GM21528 (cell line): ENCODE measurements around the gene PREX1.

ENCODE experiments used
- ATAC-seq: cut with Tn5 transposase; IDR thresholded peaks from one replicate; pipeline ENCODE4 v1.9.1; 2021; ENCODE audit warnings: mild to moderate bottlenecking, moderate library complexity; ENCODE audit not compliant: unreplicated experiment, low FRiP score

The PREX1 gene

DNA sequence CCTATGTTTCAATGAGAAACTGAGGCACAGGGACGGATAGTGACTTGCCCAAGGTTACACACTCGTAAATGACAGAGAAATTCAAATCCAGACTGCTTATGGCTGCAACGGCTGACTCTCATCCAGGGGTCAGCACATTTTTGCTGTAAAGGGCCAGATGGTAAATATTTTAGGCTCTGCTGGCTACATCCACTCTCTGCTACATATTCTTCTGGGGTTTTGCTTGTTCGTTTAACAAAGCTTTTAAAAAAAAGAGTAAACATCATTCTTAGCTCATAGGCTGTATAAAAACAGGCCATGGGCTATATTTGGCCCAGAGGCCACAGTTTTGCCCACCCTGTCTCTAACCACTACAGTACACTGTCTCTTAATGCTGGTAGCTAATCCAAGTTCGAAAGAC, 103.4 kb downstream of the PREX1 start:
- no peak for ATAC-seq

GRCh38 chr20:48723308-48724264, 104.2 kb downstream of the PREX1 start:
- ATAC-seq, result no peak

DNA sequence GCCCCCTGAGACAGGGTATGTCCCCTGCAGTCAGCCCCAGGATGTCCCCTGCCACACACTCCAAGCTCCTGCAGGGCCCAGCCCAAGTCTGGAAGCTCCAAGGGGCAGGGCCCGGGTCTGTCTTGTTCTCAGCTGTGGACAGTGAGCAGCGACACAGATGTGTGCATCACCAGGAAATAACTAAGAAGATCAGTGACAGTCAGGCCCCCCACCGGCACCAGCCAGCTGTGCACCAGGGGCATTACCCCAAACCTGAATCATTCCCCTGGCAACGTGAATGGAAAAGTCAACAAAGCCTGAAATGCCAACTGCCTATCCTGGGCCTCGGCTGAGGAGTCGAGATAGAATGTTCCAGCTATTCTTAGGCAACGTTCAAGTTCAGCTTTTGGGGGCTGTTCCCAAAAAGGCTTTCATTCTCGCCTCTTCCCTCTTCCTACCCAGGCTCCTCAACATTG, 105.0 kb downstream of the PREX1 start:
- ATAC-seq, result no peak

- ATAC-seq, result no peak
These were observed 105.6 kb downstream of the PREX1 start for GRCh38 chr20:48722002-48722731.

GRCh38 chr20:48721324-48722001, 106.3 kb downstream of the PREX1 start:
- no peak for ATAC-seq

- ATAC-seq, result no peak
These were observed 107.4 kb downstream of the PREX1 start for GRCh38 chr20:48720256-48720985.

- ATAC-seq, result no peak
These were observed 108.1 kb downstream of the PREX1 start for GRCh38 chr20:48719598-48720255.

DNA sequence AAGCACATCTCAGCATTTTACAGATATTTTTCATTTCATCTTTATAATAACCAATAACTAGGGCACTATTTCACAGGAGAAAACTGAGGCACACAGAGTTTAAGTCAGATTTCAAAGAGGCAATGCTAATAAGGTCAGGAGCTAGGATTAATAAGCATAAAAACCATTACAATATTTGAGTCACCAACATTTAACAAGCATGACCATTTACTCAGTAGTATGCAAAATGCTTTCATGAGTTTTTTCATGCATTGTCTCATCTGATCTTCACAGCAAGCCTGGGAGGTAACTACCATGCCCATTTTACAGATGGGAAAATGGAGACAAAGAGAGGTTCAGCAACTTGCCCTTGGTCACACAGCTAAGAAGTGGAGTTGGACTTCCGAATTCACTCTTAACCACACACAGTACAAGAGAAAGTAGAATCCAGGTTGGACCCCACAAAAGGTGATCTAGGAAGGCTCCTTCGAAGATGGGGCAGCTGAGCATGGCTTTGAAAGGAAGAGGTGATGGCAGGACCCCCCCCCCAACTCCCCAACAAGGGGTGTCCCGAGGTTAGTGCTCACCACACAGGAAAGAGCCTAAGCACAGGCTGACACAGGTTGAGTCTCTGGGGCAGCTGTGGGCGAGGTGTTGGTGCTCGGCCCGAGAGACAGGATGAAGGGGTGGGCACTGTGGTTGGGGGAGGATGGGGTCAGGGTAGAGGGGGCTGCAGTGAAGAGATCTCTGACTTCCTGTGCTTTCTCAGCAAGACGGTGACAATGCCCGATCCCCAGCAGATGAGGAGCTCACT, 108.8 kb downstream of the PREX1 start:
- ATAC-seq, result no peak

DNA sequence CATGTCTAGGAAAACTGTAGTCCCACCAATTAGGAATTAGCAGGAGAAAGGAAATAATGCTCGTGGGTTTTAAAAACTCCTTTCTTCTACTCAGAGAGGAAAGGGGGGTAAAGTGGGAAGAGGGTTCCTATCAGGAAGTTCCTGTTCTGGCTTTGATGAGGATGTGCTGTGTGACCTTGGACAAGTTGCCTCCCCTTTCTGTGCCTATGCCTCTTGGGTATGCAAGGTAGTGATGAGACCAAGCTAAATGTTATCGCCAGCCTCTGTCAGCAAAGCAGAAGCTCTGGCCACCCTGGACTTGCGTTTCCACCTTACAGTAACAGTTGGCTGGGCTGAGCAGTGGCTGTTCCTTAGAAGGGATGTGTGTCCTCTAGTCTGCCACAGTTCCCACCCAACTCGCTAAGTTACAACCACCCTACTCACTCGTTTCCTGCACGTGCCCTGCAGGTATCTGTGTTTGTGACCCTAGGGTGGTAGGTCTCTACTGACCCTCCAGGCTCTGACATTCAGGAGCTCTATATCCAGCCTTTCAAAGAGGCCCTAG, 110.0 kb downstream of the PREX1 start:
- no peak for ATAC-seq

DNA sequence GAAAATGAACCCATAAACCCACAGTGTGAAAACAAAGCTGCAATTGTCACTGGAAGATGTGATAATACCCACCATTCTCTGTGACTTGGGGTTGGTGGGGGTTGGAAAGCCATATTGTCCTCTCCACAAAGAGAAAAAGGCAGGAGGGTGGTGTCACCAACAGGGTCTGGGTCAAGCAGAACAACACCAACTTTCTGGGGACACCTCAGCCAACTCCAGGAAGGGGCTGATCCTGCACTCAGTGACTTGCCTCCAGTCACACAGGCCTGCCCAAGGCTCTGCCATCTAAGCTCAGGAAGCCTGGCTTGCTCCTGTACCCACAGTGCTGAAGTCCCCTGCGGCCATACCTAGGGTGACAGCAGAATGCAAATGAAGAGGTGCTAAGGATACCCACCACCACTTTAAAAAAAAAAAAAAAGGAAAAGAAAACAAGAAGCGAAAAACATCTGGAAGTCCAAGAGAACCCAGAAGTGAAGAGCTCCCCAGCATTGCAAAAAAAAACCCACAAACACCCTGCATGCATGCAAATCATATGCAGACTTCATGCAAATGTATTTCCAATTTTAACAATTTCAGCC, 110.6 kb downstream of the PREX1 start:
- peak; percentile 47 for ATAC-seq

- no peak for ATAC-seq
These were observed 111.3 kb downstream of the PREX1 start for GRCh38 chr20:48716541-48716940.

- no peak for ATAC-seq
These were observed 111.7 kb downstream of the PREX1 start for GRCh38 chr20:48716086-48716485.

GRCh38 chr20:48714764-48715163, 113.0 kb downstream of the PREX1 start:
- ATAC-seq, result no peak

DNA sequence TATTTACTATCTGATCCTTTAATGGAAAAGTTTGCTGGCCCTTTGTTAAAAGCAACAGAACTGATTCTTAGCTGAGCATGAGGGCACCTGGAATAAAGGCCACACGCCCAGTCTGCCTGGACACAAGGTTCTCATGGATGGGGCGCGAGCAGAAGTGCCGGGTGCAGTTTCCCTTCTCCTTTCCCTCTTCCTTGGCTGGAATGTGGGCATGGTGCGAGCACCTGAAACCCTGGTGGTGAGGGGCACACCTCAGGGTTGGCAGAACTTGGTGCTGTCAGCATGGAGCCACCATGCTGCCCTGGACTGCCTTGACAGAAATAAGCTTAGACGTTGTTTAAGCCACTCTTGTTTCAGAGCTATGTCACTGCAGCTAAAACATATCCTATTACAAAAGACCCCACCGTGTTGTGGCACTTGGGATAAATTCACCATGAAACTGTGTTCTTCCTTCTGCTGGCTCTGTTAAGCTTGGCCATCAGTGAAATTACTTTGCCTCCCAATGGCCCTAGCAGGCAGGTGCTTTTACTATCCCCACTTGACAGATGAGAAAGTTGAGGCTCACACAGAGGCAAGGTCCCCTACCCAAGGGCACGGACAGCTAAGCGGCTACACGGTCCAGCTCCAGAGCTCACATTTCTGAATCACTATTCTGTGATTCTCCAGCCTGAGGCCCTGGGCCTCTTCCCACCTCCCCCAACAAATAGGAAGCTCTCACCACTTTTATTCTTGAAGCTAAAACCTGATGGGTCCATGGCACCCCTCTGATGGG, 115.9 kb downstream of the PREX1 start:
- peak; percentile 3 for ATAC-seq

GRCh38 chr20:48711044-48711428, 116.8 kb downstream of the PREX1 start:
- no peak for ATAC-seq

DNA sequence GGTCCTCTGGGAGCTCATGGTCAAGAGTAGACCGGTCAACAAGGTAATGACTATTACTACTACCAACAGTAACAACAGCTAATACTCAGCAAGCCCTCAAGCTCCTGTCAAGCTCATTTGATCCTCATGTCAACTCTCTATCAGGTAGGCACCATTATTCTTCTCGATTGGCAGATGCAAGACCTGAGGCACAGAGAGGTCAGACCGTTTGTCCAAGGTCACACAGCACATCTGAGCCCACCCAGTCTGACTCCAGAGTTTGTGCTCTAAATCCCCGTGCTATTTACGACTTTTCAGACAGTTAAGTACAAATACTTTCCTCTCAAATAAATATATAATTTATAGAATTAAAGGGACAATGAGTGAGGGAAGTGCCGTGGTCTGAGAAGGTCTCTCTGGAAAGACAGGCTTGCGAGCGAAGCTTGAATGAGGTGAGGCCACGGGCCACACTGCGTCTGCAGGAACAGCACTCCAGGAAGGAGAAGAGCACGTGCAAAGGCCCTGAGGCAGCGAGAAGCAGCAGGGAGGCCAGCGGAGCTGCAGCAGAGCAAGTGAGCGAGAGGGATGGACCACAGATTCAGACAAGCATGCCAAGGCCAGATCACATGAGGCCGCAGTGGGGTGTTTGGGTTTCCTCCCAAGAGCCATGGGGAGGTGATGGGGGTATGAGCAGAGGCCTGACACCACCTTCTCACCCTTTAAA, 117.3 kb downstream of the PREX1 start:
- no peak for ATAC-seq

DNA sequence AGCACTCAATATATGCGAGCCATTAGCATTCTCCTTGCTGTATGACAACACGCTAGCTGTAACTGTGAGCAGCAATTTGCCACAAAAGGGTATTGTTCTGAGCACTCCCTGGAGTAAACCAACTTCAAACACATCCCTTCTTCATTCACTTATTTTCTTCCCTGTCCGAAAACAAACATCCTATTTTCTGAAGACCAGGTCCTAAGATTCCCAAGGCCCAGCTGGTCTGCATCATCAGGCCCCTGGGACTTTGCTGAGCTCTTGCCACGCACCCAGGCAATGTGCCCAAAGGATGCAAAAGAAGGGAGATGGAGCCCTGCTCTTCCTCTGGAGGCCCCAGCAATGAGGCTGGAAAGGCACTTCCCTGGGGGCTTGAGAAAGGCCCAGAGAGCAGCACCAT, 118.1 kb downstream of the PREX1 start:
- ATAC-seq, result no peak
